HG02973 (cell line): ENCODE measurements around the gene ZNF268.

Experiments
- ATAC-seq: cut with Tn5 transposase; IDR thresholded peaks from one replicate; pipeline ENCODE4 v1.9.1; 2021; ENCODE audit warnings: moderate library complexity; ENCODE audit not compliant: unreplicated experiment

The ZNF268 gene

GRCh38 chr12:133181238-133181959 lies at the start of gene ZNF268:
ZNF268 (plus strand) TSS chr12:133181495; CDS start chr12:133181998, 503 bp downstream.
- peak; percentile 87 for ATAC-seq

- no peak for ATAC-seq
Observed at GRCh38 chr12:133135747-133136146, 45.5 kb upstream of the ZNF268 start.

GRCh38 chr12:133145981-133146380 lies 35.3 kb upstream of the ZNF268 start:
- ATAC-seq = no peak

- ATAC-seq = no peak
Observed at GRCh38 chr12:133156125-133156690, 25.1 kb upstream of the ZNF268 start.

GRCh38 chr12:133165776-133166175 lies 15.5 kb upstream of the ZNF268 start:
- no peak for ATAC-seq

- no peak for ATAC-seq
Observed at GRCh38 chr12:133172491-133172890, 8.8 kb upstream of the ZNF268 start.

- no peak for ATAC-seq
Observed at GRCh38 chr12:133174901-133175300, 6.4 kb upstream of the ZNF268 start.

- no peak for ATAC-seq
Observed at GRCh38 chr12:133180669-133181068, 626 bp upstream of the ZNF268 start.

GRCh38 chr12:133190176-133190575 lies 8.9 kb downstream of the ZNF268 start:
- ATAC-seq = no peak

- ATAC-seq = no peak
Observed at GRCh38 chr12:133192847-133193246, 11.6 kb downstream of the ZNF268 start.

- ATAC-seq = no peak
Observed at GRCh38 chr12:133201888-133202287, 20.6 kb downstream of the ZNF268 start.

GRCh38 chr12:133202493-133203343 lies 21.4 kb downstream of the ZNF268 start:
- no peak for ATAC-seq

- ATAC-seq = no peak
Observed at GRCh38 chr12:133203344-133204263, 22.3 kb downstream of the ZNF268 start.

GRCh38 chr12:133204264-133204603 lies 22.9 kb downstream of the ZNF268 start:
- no peak for ATAC-seq

- no peak for ATAC-seq
Observed at GRCh38 chr12:133206390-133206789, 25.1 kb downstream of the ZNF268 start.

GRCh38 chr12:133215724-133216123 lies 34.4 kb downstream of the ZNF268 start:
- no peak for ATAC-seq

- ATAC-seq = no peak
Observed at GRCh38 chr12:133217219-133217618, 35.9 kb downstream of the ZNF268 start.

- ATAC-seq = no peak
Observed at GRCh38 chr12:133220521-133220920, 39.2 kb downstream of the ZNF268 start.

- no peak for ATAC-seq
Observed at GRCh38 chr12:133221241-133221640, 39.9 kb downstream of the ZNF268 start.

GRCh38 chr12:133222211-133222610 lies 40.9 kb downstream of the ZNF268 start:
- ATAC-seq = no peak

GRCh38 chr12:133225527-133225926 lies 44.2 kb downstream of the ZNF268 start:
- ATAC-seq = no peak
